Measurements from ENCODE around the gene LRMDA.

DNA sequence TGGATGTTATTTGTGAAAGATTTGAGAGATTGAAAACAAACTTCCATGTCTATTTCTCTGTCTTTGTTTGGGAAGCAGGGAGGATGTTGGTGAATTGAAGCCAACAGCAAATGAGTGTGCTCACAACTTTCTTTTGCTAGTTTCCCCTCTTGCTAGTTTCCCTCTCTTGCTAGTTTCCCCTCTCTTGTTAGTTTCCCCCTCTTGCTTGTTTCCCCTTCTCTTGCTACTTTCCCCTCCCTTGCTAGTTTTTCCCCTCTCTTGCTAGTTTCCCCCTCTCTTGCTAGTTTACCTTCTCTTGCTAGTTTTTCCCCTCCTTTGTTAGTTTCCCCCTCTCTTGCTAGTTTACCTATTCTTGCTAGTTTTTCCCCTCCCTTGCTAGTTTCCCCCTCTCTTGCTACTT is 613.3 kb downstream of the LRMDA start:
- TF ChIP-seq, protein P1, sequence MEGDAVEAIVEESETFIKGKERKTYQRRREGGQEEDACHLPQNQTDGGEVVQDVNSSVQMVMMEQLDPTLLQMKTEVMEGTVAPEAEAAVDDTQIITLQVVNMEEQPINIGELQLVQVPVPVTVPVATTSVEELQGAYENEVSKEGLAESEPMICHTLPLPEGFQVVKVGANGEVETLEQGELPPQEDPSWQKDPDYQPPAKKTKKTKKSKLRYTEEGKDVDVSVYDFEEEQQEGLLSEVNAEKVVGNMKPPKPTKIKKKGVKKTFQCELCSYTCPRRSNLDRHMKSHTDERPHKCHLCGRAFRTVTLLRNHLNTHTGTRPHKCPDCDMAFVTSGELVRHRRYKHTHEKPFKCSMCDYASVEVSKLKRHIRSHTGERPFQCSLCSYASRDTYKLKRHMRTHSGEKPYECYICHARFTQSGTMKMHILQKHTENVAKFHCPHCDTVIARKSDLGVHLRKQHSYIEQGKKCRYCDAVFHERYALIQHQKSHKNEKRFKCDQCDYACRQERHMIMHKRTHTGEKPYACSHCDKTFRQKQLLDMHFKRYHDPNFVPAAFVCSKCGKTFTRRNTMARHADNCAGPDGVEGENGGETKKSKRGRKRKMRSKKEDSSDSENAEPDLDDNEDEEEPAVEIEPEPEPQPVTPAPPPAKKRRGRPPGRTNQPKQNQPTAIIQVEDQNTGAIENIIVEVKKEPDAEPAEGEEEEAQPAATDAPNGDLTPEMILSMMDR (conservative IDR thresholded peaks at IDR 0.05; ENCODE audit: low read depth, low read length) = no peak
- TF ChIP-seq EZH2 (IDR thresholded peaks at IDR 0.05; ENCODE audit: borderline replicate concordance, low read depth, low read length, poor library complexity, severe bottlenecking) = no peak
